GM12878 (cell line): Measurements from ENCODE around the gene SEMA3C. TPM values are rescaled to one million over a fixed set of nuclear protein-coding genes. Genes with fewer than 3 reads are reported as not detected.

Experiments
- ATAC-seq: fragments of 200-7000 bp; cut with Tn5 transposase; 3 replicates; pipeline ENCODE4 v1.9.1; 2020; ENCODE audit warnings: mild to moderate bottlenecking, moderate library complexity
- BruUV-seq: library from RNA; stranded (reverse); fragments of 400-500 nt; replicated peaks from 2 replicates; lab custom pipeline; 2021; lab: Mats Ljungman, UMichigan
- CTCF ChIA-PET: fragments of 300-600 bp; sonication (Branson Sonifier 250); formaldehyde crosslinking; extraction: SDS; loops from one replicate; lab custom pipeline; 2021; ENCODE audit warnings: inconsistent platforms; lab: Yijun Ruan, JAX
- POLR2A ChIA-PET: fragments of 350-600 bp; formaldehyde crosslinking; extraction: SDS; loops from one replicate; lab custom pipeline; 2021; ENCODE audit warnings: inconsistent platforms; lab: Charles Lee
- RAD21 ChIA-PET: fragments of 300-600 bp; sonication (Branson Sonifier 250); formaldehyde crosslinking; loops from one replicate; lab custom pipeline; 2023; ENCODE audit warnings: antibody characterized with exemption; ENCODE audit not compliant: unreplicated experiment; lab: Charles Lee
- SMC1A ChIA-PET: fragments of 300-600 bp; sonication (Branson Sonifier 250); formaldehyde crosslinking; loops from one replicate; lab custom pipeline; 2023; ENCODE audit not compliant: unreplicated experiment, uncharacterized antibody; lab: Charles Lee
- DNase-seq: peaks from one replicate; pipeline ENCODE4 v3.0.0-alpha.2; 2011; ENCODE audit warnings: low read depth, low spot score
- FAIRE-seq: peaks from 3 replicates; lab custom pipeline; 2011; peaks lifted over from hg19 to GRCh38; lab: Jason Lieb, UNC
- H2AFZ ChIP-seq: 2 replicates; pipeline ENCODE4 v1.6.0; 2011; ENCODE audit warnings: low read depth, low read length, control low read depth; ENCODE audit not compliant: control insufficient read depth
- H3K27ac ChIP-seq: 2 replicates; pipeline ENCODE4 v1.5.1; 2011; ENCODE audit warnings: control low read depth; ENCODE audit not compliant: control insufficient read depth, insufficient read depth
- H3K27me3 ChIP-seq, 2 experiments: replicated peaks in 1 of 2; 2 replicates each; pipeline versions ENCODE4 v1.6.0 to v1.6.1; 2011; ENCODE audit warnings: low read length in 1 of 2; ENCODE audit not compliant: control insufficient read depth in 2 of 2, insufficient read depth in 2 of 2
- H3K36me3 ChIP-seq, 2 experiments: 2 replicates each; pipeline ENCODE4 v1.5.1; 2011; ENCODE audit warnings: low read length in 1 of 2; ENCODE audit not compliant: control insufficient read depth in 2 of 2, insufficient read depth in 2 of 2
- H3K4me1 ChIP-seq: 2 replicates; pipeline ENCODE4 v1.6.1; 2011; ENCODE audit warnings: mild to moderate bottlenecking, low read length, moderate library complexity, mixed read lengths; ENCODE audit not compliant: control insufficient read depth, insufficient read depth
- H3K4me2 ChIP-seq: 2 replicates; pipeline ENCODE4 v1.6.0; 2011; ENCODE audit warnings: control low read depth; ENCODE audit not compliant: control insufficient read depth, insufficient read depth
- H3K4me3 ChIP-seq: fragments of 200-600 bp; sonication (generic); 2 replicates; pipeline ENCODE4 v1.5.1; 2016
- H3K79me2 ChIP-seq: 2 replicates; pipeline ENCODE4 v1.6.0; 2011; ENCODE audit warnings: low read length; ENCODE audit not compliant: control insufficient read depth, insufficient read depth
- H3K9ac ChIP-seq: 2 replicates; pipeline ENCODE4 v1.8.0; 2011; ENCODE audit warnings: low read length, control low read depth, mixed read lengths; ENCODE audit not compliant: control insufficient read depth, insufficient read depth
- H3K9me3 ChIP-seq: replicated peaks from 3 replicates; pipeline ENCODE4 v1.5.1; 2011; ENCODE audit warnings: mild to moderate bottlenecking, low read length; ENCODE audit not compliant: control insufficient read depth, insufficient read depth
- H4K20me1 ChIP-seq: 2 replicates; pipeline ENCODE4 v1.6.0; 2011; ENCODE audit not compliant: control insufficient read depth, insufficient read depth
- CHD4 ChIP-seq: fragments of 200-600 bp; sonication (generic); IDR thresholded peaks from 2 replicates; pipeline ENCODE4 v1.6.1; 2016; ENCODE audit warnings: mild to moderate bottlenecking
- HDGF ChIP-seq: fragments of 450-650 bp; IDR thresholded peaks from 2 replicates; pipeline ENCODE4 v1.6.1; 2016; ENCODE audit warnings: antibody characterized with exemption
- MTA2 ChIP-seq: fragments of 450-650 bp; IDR thresholded peaks from 2 replicates; pipeline ENCODE4 v1.6.1; 2016; ENCODE audit warnings: low read depth, mild to moderate bottlenecking, moderate library complexity
- NBN ChIP-seq: fragments of 450-650 bp; IDR thresholded peaks from 2 replicates; pipeline ENCODE4 v1.6.1; 2016
- PAX8 ChIP-seq: fragments of 450-650 bp; IDR thresholded peaks from 2 replicates; pipeline ENCODE4 v1.6.1; 2017; ENCODE audit warnings: mild to moderate bottlenecking, moderate library complexity
- PML ChIP-seq: IDR thresholded peaks from 2 replicates; pipeline ENCODE4 v1.6.1; 2012; ENCODE audit warnings: low read length, inconsistent platforms
- RFX5 ChIP-seq: IDR thresholded peaks from 2 replicates; pipeline ENCODE4 v1.6.1; 2011; ENCODE audit warnings: low read depth, low read length, improper control_type of control experiment
- SMARCA5 ChIP-seq: fragments of 450-650 bp; IDR thresholded peaks from 2 replicates; pipeline ENCODE4 v1.6.1; 2017; ENCODE audit warnings: mild to moderate bottlenecking
- SUPT20H ChIP-seq: IDR thresholded peaks from 2 replicates; pipeline ENCODE4 v1.6.1; 2011; ENCODE audit warnings: low read depth, mild to moderate bottlenecking, low read length, moderate library complexity, borderline replicate concordance; ENCODE audit not compliant: control insufficient read depth
- WGBS: methylation state at CpG from one replicate; pipeline ENCODE4 v1.1.6; 2016; ENCODE audit warnings: low lambda C conversion rate; ENCODE audit not compliant: insufficient replicate concordance, insufficient coverage; ENCODE audit errors: missing lambda C conversion rate; 5-methylcytosine and 5-hydroxymethylcytosine counted together
- in situ Hi-C: fragments of 300-500 bp; cut with MboI; formaldehyde crosslinking; loops from 9 replicates; pipeline ENCODE4 v1.14.3; 2018; ENCODE audit warnings: mixed read lengths
- intact Hi-C: fragments of 100-400 bp; cut with micrococcal nuclease; formaldehyde crosslinking; loops from one replicate; pipeline ENCODE4 v1.14.2; 2022; ENCODE audit not compliant: unreplicated experiment
- polyA plus RNA-seq, 11 experiments: library from polyadenylated mRNA; depleted of rRNA in 4 of 11; unstranded in 6 of 11; stranded (reverse) in 5 of 11; fragments of >200 nt; fragmentation: Nextera tagmentation in 4 of 11; fragmentation: Illumina TruSeq in 1 of 11; extraction: Ambion mirVana in 4 of 11; extraction: Trizol in 1 of 11; gene quantifications; 1 replicate in 1 of 11; 2 replicates in 10 of 11; pipeline versions ENCODE4 v1.2.1 to v1.2.3, GENCODE V29; 2011 to 2016; ENCODE audit warnings: inconsistent platforms in 2 of 11, missing spikeins in 2 of 11, low read depth in 1 of 11
- total RNA-seq, 4 experiments: library from RNA; depleted of rRNA in 3 of 4; stranded (reverse); fragments of >200 nt in 3 of 4; fragmentation: Illumina TruSeq in 1 of 4; extraction: Trizol in 1 of 4; gene quantifications; 2 replicates each; pipeline versions ENCODE4 v1.2.1 to v1.2.3, GENCODE V29; 2013 to 2021
- TF ChIP-seq, protein P1 (sequence below): IDR thresholded peaks from 2 replicates; pipeline ENCODE4 v1.6.1; 2011; ENCODE audit warnings: low read depth, mild to moderate bottlenecking, low read length, moderate library complexity, borderline replicate concordance; ENCODE audit errors: extremely low read depth
- TF ChIP-seq, protein P2 (sequence below): fragments of 450-650 bp; IDR thresholded peaks from 2 replicates; pipeline ENCODE4 v1.6.1; 2016; ENCODE audit warnings: mild to moderate bottlenecking
- TF ChIP-seq, protein P3 (sequence below): IDR thresholded peaks from 2 replicates; pipeline ENCODE4 v1.6.1; 2011; ENCODE audit warnings: mild to moderate bottlenecking, low read depth, low read length, moderate library complexity; ENCODE audit not compliant: insufficient replicate concordance
- TF ChIP-seq, protein P4 (sequence below): IDR thresholded peaks from 2 replicates; pipeline ENCODE4 v1.6.1; 2012; ENCODE audit warnings: low read length, inconsistent platforms

Gene SEMA3C
- total and polyA plus RNA-seq, 10 of the 15 experiments (the other 5 are each of a cell fraction or from before 2014, with no cell fraction given), result 0.01 to 0.41 (median 0.11) TPM; not detected in 6

DNA sequence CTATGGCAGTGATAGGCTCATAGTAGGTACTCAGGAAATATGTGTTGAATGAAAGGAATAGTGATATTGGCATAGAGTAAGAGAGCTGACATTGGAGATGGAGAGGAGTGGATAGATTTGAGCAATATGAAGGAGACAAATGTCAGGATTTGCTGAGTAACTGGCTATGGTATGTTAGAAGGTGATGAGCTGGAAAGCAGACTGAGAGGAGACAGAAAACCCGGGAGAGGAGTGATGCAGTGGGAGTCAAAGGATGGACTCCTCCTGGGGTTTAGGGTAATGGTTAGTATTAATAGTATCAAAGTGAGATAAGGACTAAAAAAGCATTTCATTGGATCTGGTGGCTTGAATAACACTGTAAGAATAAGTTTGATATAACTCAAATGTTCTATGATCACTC lies 215.6 kb downstream of the SEMA3C start:
- ATAC-seq, result no peak
- CTCF ChIA-PET, result interaction anchor here (0.5 to 1.0 kb wide), 3 partner anchors 65 to 1873 kb away, joined by 3 to 4 read pairs (median 3); no protein-coding TSS in a partner anchor
- WGBS, result 7% methylated on average over 1 of the region's 1 CpG
- RAD21 ChIA-PET, result no interaction called here
- H3K79me2 ChIP-seq, result no peaks in the 10 kb centered on the region
- no peak overlapping the region for H3K27ac ChIP-seq
- no peak for DNase-seq
- TF ChIP-seq CHD4, result no peak
- no peak for TF ChIP-seq HDGF
- no peak for TF ChIP-seq PAX8
- no peak for TF ChIP-seq RFX5
- TF ChIP-seq SMARCA5, result no peak
- POLR2A ChIA-PET, result no interaction called here
- H2AFZ ChIP-seq, result no peak overlapping the region
- no peaks in the 10 kb centered on the region for H3K9me3 ChIP-seq
- no peaks in the 10 kb centered on the region for H3K36me3 ChIP-seq
- no peak overlapping the region for H3K4me2 ChIP-seq
- SMC1A ChIA-PET, result interaction anchor here (0.6 kb wide), 1 partner anchor 743 kb away, joined by 3 read pairs; no protein-coding TSS in a partner anchor
- intact Hi-C loops (no loop called here), in situ Hi-C loops (loop anchor here (5.0 kb wide), 1 partner anchor 759 kb away; no protein-coding TSS in a partner anchor)
- no TSS peak for BruUV-seq
- H3K4me1 ChIP-seq, result no peaks in the 10 kb centered on the region
- H4K20me1 ChIP-seq, result no peaks in the 10 kb centered on the region
- H3K4me3 ChIP-seq, result no peak overlapping the region
- FAIRE-seq, result no peak
- H3K27me3 ChIP-seq, result no peaks in the 10 kb centered on the region
- H3K9ac ChIP-seq, result no peak overlapping the region

DNA sequence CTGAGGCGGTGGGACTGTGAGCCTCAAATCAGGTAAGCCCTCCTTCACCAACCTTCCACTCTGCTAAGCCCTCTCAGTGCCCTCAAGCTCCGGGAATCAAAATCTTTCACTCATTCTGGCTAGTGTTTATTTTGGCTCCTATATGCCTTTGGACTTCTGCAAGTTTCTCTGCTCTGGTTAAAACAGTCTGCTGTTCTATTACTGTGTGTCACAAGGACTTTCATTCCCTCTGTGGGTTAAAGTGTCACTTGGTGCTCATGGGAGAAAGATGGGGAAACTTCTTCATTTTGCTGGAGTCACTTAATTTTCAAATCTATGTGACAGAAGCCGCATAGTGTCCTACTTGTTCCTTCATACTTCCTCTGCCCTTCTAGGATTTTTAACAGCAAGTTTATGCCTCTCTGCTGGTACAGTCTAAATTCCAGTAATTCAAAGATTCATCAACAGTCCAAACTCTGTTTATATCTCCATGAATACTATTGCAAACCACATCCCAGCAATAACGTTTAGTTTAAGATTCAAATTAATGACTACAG lies 219.1 kb downstream of the SEMA3C start:
- no peaks in the 10 kb centered on the region for H3K9me3 ChIP-seq
- BruUV-seq, result no TSS peak
- POLR2A ChIA-PET, result no interaction called here
- no peak overlapping the region for H3K4me2 ChIP-seq
- in situ Hi-C loops, result loop anchor here (5.0 kb wide), 1 partner anchor 763 kb away; no protein-coding TSS in a partner anchor
- ATAC-seq, result no peak
- H3K27ac ChIP-seq, result no peak overlapping the region
- no peak overlapping the region for H3K4me3 ChIP-seq
- no peaks in the 10 kb centered on the region for H3K36me3 ChIP-seq
- DNase-seq, result no peak
- H3K79me2 ChIP-seq, result no peaks in the 10 kb centered on the region
- no peak for FAIRE-seq
- no peaks in the 10 kb centered on the region for H3K4me1 ChIP-seq
- SMC1A ChIA-PET, result interaction anchor here (2.6 kb wide), 1 partner anchor 769 kb away, joined by 13 read pairs; no protein-coding TSS in a partner anchor
- CTCF ChIA-PET, result interaction anchor here (2.1 to 6.0 kb wide), 2 partner anchors 758 to 771 kb away, joined by 7 to 41 read pairs; no protein-coding TSS in a partner anchor
- RAD21 ChIA-PET, result interaction anchor here (1.9 kb wide), 1 partner anchor 770 kb away, joined by 8 read pairs; no protein-coding TSS in a partner anchor
- no peaks in the 10 kb centered on the region for H3K27me3 ChIP-seq
- 36% methylated on average over 4 of the region's 4 CpGs for WGBS
- intact Hi-C loops, result loop anchor here (1.0 kb wide), 1 partner anchor 771 kb away; no protein-coding TSS in a partner anchor
- no peaks in the 10 kb centered on the region for H4K20me1 ChIP-seq
- H3K9ac ChIP-seq, result no peak overlapping the region
- no peak overlapping the region for H2AFZ ChIP-seq
- no peak for TF ChIP-seq SUPT20H
- TF ChIP-seq, protein P1, sequence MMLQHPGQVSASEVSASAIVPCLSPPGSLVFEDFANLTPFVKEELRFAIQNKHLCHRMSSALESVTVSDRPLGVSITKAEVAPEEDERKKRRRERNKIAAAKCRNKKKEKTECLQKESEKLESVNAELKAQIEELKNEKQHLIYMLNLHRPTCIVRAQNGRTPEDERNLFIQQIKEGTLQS, result no peak
- TF ChIP-seq, protein P2, sequence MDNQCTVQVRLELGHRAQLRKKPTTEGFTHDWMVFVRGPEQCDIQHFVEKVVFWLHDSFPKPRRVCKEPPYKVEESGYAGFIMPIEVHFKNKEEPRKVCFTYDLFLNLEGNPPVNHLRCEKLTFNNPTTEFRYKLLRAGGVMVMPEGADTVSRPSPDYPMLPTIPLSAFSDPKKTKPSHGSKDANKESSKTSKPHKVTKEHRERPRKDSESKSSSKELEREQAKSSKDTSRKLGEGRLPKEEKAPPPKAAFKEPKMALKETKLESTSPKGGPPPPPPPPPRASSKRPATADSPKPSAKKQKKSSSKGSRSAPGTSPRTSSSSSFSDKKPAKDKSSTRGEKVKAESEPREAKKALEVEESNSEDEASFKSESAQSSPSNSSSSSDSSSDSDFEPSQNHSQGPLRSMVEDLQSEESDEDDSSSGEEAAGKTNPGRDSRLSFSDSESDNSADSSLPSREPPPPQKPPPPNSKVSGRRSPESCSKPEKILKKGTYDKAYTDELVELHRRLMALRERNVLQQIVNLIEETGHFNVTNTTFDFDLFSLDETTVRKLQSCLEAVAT, result no peak
- TF ChIP-seq, protein P3, sequence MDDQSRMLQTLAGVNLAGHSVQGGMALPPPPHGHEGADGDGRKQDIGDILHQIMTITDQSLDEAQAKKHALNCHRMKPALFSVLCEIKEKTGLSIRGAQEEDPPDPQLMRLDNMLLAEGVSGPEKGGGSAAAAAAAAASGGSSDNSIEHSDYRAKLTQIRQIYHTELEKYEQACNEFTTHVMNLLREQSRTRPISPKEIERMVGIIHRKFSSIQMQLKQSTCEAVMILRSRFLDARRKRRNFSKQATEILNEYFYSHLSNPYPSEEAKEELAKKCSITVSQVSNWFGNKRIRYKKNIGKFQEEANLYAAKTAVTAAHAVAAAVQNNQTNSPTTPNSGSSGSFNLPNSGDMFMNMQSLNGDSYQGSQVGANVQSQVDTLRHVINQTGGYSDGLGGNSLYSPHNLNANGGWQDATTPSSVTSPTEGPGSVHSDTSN, result no peak
- no peak for TF ChIP-seq MTA2
- TF ChIP-seq, protein P4, sequence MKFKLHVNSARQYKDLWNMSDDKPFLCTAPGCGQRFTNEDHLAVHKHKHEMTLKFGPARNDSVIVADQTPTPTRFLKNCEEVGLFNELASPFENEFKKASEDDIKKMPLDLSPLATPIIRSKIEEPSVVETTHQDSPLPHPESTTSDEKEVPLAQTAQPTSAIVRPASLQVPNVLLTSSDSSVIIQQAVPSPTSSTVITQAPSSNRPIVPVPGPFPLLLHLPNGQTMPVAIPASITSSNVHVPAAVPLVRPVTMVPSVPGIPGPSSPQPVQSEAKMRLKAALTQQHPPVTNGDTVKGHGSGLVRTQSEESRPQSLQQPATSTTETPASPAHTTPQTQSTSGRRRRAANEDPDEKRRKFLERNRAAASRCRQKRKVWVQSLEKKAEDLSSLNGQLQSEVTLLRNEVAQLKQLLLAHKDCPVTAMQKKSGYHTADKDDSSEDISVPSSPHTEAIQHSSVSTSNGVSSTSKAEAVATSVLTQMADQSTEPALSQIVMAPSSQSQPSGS, result no peak
- no peak for TF ChIP-seq PML
- TF ChIP-seq NBN, result no peak
